DMS153 treated with DMSO at 0.1 percent for 48 hours (cell line): ENCODE data around the gene SLC12A5.

Experiments
- DNase-seq: peaks from one replicate; lab custom pipeline; 2025; ENCODE audit not compliant: unreplicated experiment; lab: John Stamatoyannopoulos, UW

SLC12A5 gene

DNA sequence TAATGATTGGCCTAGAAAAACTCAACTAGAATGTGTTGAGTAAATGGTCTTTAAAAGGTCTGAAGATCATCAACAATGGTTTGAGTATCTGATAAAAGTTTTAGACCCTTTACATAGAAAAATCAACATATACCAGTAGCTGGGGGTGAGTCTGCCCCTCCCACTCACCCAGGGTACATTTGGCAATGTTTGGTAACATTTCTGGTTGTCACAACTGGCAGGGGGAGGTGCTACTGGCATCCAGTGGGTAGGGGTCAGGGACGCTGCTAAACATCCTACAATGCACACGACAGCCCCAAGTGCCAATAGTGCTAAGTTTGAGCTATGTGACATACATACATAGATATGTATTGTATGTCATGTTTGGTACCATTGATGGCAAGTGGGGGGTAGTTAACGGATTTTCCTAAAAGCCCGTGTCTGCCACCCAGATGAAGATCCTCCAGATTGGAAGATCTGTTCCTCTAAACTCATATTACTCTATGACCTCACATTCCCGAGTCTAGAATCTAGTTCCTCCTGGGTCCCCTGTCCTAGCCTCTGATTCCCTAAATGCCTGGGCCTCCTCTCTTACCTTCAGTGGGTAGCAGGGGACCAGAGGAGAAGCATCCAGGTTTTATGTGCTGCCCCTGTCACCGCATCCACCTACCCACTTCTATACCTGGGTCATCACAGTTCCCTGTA, 22.9 kb upstream of the SLC12A5 start:
- no peak for DNase-seq

DNA sequence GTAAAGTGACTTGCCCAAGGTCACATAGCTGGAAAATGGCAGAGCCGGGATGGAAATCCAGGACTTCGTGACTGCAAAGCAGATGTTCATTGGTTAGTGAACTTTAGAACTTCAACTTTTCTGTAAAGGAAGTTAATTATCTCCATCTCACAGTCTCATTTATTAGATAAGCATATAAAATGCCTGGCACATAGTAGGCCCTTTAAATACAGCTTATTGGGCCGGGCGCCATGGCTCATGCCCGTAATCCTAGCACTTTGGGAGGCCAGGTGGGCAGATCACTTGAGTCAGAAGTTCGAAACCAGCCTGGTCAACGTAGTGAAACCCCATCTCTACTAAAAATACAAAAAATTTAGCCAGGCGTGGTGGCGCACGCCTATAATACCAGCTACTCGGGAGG, 22.1 kb upstream of the SLC12A5 start:
- DNase-seq = no peak

DNA sequence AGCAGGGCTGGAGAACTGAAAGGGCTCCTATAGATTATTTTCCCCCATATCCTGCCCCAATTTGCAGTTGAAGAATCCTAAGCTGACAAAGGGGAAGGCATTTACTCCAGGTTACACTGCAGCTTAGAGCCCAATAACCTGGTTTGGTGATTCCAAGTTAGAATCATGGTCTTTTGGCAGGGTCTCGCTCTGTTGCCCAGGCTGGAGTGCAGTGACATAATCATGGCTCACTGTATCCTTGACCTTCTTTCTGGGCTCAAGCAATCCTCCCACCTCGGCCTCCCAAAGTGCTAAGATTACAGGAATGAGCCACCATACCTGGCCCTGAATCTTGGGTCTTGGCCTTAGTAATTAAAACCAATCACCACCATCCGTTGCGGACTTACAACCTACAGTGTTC, 21.3 kb upstream of the SLC12A5 start:
- no peak for DNase-seq

DNA sequence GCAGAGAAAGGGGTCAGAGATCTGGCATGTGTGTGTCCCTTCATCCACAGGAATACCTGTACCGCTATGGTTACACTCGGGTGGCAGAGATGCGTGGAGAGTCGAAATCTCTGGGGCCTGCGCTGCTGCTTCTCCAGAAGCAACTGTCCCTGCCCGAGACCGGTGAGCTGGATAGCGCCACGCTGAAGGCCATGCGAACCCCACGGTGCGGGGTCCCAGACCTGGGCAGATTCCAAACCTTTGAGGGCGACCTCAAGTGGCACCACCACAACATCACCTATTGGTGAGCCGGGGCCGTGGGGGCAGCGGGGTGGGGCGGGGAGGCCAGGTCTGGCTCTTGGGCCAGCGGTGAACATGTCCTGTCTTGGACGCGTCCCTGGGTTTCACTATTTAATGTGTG, 19.2 kb upstream of the SLC12A5 start:
- no peak for DNase-seq

DNA sequence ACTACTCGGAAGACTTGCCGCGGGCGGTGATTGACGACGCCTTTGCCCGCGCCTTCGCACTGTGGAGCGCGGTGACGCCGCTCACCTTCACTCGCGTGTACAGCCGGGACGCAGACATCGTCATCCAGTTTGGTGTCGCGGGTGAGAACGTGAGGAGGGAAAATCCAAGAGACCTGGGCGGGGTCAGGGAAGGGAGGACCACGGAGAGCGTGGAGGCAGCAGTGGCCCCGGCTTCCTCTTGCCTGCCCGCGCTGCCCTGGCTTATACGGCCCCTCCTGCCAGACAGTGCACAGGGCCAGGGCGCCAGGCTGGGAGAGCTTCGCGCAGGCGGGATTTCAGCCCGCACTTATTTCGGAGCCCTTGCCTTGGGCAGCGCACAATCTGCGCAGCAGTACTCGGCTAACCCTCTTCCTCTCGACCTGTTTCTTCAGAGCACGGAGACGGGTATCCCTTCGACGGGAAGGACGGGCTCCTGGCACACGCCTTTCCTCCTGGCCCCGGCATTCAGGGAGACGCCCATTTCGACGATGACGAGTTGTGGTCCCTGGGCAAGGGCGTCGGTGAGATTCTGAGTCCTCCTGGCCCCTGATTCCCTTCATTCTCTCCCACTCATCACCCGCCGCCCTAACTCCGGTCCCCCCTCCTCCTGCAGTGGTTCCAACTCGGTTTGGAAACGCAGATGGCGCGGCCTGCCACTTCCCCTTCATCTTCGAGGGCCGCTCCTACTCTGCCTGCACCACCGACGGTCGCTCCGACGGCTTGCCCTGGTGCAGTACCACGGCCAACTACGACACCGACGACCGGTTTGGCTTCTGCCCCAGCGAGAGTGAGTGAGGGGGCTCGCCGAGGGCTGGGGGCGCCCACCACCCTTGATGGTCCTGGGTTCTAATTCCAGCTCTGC, 18.3 kb upstream of the SLC12A5 start:
- DNase-seq = no peak

DNA sequence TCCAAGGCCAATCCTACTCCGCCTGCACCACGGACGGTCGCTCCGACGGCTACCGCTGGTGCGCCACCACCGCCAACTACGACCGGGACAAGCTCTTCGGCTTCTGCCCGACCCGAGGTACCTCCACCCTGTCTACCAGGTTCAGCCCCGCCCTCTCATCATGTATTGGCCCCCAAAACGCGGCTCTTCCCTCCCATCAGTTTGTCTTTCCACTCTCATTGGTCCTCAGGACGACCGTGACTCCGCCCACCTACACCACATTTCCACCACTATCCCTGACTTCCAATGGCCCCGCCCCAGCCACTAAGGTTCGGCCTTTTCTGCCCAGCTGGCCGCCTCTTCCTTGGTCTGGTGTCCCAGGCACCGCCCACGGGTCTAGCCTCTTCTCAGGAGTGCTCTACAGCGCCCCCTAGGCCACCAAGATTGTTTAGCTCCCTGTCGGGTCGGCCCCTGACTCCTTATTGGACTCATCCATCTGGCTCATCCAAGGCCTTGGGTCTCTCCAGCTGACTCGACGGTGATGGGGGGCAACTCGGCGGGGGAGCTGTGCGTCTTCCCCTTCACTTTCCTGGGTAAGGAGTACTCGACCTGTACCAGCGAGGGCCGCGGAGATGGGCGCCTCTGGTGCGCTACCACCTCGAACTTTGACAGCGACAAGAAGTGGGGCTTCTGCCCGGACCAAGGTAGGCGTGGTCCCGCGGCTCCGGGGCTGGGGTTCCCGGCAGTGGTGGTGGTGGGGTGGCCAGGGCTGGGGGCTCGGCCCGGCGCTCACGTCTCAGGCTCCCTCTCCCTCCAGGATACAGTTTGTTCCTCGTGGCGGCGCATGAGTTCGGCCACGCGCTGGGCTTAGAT, 17.2 kb upstream of the SLC12A5 start:
- DNase-seq = no peak

DNA sequence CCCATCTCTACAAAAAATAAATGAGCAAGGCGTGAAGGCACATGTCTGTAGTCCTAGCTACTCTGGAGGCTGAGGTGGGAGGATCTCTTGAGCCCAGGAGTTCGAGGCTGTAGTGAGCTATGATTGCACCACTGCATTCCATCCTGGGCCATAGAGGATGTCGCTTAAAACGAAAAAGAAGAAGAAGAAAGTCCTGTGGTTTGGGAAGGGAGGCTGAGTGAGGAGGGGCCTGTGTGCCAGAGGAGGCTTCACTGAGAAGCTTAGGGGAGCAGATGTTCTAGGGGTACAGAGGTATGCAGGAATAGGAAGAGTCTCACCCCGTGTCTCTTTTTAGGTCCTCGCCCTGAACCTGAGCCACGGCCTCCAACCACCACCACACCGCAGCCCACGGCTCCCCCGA, 16.1 kb upstream of the SLC12A5 start:
- no peak for DNase-seq

DNA sequence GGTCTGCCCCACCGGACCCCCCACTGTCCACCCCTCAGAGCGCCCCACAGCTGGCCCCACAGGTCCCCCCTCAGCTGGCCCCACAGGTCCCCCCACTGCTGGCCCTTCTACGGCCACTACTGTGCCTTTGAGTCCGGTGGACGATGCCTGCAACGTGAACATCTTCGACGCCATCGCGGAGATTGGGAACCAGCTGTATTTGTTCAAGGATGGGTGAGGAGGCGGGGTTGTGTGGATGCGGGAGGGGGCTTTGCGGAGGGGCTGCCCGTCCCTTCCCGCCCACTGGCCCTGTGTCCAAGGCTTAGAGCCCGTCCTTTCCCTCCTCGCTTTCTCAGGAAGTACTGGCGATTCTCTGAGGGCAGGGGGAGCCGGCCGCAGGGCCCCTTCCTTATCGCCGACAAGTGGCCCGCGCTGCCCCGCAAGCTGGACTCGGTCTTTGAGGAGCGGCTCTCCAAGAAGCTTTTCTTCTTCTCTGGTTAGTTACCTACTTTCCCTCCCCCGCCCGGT, 15.6 kb upstream of the SLC12A5 start:
- no peak for DNase-seq

DNA sequence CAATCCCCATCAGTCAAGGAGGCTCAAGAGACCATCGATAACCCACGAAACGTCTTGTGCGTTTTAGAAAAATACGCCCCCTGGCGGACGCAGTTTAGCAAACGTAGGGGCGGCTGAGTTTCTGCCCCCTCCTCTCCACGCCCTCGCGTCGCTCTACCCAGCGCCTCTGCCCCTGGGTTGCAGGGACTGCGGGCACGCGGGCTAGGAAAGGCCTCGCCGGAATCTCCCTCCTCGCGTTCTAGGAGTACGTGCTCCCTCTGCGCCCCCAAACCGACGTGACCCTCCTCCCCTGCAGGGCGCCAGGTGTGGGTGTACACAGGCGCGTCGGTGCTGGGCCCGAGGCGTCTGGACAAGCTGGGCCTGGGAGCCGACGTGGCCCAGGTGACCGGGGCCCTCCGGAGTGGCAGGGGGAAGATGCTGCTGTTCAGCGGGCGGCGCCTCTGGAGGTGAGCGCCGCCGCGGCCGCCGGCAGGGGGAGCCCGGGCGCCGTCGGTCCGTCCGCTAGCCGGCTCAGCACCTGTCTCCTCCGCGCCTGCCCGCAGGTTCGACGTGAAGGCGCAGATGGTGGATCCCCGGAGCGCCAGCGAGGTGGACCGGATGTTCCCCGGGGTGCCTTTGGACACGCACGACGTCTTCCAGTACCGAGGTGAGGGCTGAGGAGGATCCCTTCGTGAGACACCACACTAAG, 15.0 kb upstream of the SLC12A5 start:
- DNase-seq = peak; percentile 78

DNA sequence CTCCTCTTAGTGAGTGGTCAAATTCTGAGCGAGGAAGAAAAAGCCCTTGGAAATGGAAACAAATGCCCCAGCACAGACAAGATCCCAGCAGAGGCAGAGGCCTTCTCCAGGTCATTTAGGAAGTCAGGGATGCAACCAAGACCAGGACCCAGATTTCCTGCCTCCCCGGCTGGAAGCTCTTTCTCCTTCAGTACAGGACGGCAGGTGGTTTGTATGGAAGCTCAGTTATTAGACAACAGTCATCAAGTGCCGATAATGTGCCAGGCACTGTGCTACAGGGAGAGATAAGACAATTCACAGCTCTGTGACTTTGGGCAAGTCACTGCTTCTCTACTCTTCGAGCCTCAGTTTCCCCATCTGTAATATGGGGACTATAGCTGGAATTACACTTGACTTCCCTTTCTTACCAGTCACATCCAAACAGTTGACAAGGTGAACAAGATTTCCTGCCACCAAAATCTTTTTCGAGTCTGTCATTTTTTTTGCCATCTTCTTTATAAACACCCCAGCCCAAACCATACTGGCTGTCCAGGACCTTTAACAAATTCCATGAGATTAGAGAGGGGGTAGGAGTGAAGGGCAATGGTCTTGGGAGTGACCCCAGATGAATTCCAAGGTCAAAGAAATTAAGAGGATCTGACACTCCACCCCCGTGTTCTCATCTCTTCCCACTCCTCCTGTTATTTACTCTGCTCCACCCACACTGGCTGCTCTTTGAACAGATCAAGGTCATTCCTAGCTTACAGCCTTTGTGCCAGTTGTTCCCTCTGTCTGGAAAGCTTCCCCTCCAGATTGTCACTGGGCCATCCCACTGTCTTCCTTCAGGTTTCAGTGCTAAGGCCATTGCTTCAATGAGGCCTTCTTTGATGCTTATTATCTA, 14.3 kb upstream of the SLC12A5 start:
- DNase-seq = no peak

DNA sequence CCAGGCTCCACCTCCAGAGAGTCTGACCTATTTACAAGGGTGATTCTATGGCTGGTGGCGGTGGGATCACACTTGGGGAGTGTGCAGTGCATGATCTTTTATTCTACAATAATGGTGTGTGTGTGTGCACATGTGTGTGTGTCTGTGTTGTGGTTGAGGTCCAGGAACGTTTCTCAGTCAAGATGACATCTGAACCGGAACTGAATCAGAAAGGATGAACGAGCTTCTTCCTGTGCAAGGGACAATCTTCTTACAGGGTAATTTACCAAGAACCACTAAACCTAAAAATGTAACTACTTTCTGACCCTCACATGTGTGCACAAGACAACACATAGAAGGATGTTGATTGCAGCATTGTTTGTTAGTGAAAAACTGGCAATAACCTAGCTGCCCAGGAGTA, 11.7 kb upstream of the SLC12A5 start:
- no peak for DNase-seq

DNA sequence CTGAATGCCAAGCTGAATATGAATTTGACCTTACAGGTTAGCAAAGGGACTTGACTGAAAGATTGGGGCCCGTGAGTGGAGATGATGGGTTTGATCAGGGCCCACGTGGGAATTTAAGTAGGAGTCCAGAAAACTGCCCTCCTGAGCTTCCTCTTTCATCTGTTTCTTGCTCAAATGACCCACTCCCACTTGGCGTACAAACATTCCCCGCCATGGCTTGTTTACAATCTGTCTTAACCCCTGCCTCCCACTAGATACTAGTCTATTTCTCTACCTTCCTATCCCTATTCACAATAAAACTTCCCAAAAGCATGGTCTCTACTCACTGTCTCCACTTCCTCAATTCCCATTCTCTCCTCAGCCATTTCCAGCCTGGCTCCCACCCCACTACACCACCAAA, 10.9 kb upstream of the SLC12A5 start:
- DNase-seq = no peak

DNA sequence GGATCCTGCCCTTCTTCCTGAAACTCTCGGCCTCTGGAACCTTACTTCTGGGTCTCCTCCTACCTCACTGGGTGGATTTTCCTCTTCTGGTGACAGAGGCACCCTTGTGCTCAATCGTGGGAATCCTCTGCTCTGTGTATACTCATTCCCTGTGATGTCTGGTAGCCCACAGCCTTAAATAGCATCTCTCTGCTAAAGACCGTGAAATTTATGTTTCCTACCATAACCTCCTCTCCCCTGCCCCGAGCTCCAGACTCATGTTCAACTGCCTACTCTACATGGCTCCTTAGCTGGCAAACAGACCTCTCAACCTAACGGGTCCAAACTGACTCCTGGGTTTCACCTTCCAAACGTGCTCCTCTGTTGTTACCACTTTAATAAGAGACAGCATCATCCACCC, 10.4 kb upstream of the SLC12A5 start:
- DNase-seq = no peak

DNA sequence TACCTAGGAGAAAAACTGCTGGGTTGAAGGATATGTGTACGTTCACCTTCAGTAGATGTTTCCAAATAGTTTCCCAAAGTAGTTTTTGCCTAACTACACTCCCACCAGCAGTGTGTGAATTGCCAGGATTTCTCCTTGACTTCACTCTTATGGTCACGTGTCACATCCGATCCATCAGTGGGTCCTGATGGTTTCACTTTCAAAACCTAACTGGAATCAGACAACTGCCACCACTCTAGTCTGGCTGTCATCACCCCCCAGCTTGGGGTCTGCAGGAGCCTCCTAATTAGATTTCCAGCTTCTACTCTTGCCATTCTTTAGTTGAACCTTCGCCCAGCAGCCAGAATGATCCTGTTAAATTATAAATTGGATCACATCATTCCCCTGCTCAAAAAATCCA, 8.5 kb upstream of the SLC12A5 start:
- DNase-seq = no peak

DNA sequence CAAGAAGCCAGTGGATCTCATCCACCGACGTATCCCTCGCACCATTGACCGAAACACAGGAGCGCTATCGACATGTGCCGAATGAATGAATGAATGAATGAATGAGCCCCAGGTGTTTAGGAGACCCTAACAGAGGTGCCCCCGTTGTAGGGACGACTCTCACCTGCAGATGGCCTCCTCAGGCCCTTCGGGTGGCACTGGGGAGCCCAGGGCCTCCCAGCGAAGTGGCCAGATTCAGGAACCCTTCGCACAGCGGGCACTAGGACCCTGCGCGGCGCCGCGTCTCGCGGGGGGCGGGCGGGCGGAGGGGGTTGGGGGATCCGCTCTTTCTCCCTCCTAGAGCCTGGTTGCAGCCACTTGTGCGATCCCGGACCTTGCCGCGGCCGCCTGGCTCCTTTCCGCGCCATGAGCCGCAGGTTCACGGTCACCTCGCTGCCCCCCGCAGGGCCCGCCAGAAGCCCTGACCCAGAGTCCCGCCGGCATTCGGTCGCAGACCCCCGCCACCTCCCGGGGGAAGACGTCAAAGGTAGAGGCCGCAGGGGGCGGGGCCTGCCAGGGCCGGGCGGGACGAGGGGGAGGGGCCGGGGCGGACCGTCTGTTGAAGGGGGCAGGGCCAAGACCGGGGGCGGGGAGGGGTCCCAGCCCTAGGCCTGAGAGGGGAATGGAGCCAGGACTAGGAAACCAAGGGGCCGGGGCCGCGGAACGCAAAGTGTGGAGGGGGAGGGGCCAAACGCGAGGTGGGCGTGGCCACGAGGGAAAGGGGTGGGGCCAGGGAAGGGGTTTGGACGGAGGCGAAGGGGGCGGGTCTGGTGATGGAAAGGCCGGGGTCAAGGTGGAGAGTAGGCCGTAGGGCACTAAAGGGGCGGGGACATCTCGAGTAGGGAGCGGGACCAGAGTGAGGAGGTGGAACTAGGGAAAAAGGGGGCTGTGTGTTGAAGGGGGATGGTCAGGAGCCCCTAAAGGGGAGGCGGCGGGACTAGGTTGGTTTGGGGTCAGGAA, 7.4 kb upstream of the SLC12A5 start:
- DNase-seq = peak; percentile 63

DNA sequence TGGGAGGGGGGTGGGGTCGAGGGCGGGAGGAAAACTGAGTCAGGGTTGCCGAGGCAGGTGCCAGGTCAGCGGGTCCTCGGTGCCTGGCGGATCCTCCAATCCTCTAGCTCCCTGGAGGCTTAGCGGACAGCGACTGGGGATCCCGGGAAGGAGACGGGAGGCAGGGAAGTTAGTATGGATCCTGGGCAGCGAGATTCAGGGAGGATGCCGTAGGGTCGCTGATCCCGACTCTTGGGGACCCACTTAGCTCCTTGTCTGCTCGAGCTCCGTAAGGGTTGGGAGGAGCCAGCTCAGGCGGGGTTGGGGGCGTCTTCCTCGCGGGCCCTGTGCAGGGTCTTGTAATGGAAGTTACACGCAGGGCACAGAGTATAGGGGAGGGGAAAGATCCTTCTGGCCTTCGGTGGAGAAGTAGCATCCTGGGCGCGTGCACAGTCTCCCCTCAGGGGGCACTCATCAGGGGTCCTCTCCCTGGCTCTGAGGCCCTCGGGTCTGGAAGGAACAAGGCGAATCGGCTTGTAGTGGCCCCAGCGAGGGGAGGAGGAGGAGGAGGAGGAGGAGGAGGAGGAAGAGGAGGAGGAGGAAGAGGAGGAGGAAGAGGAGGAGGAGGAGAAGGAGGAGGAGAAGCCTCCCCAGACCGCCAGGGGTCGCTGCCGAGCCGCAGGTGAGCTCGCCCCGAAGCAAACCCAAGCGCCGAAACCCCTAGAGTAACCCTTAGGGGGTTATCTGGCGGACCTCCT, 6.4 kb upstream of the SLC12A5 start:
- DNase-seq = peak; percentile 35

DNA sequence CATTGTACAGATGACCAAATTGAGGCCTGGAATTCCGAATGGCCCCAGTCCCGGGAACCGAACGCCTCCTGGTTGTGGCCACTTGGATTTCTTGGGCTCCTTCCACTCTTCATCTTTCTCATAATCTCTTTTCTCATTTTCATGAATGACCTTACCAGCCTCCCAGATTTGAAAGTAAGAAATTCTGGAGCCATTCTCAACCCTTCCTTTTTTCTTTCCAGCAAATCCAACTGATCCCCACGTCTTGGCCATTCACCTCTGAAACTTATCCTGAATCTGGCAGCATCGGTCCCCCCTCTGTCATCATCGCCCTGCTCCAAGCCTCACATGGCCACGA, 5.9 kb upstream of the SLC12A5 start:
- no peak for DNase-seq

DNA sequence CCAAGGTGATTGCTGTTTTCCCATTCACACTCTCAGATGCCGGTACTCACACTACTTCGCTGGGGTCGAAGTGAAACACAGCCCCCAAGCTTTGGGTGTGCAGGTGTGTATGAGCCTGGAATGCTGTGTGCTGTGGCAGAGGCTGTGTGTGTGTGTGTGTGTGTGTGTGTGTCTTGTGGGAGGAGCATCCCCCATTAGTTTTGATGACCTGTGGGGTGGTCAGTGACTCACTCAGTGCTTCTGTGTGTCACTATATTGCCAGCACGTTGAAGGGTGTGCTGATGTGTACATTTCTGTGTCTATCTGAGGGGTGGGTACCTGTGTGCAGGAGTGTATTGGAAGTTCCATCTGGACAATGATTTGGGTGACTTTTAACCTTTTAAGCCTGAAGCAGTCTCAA, 5.0 kb upstream of the SLC12A5 start:
- no peak for DNase-seq
